ENCODE data around the gene ROBO2.

DNA sequence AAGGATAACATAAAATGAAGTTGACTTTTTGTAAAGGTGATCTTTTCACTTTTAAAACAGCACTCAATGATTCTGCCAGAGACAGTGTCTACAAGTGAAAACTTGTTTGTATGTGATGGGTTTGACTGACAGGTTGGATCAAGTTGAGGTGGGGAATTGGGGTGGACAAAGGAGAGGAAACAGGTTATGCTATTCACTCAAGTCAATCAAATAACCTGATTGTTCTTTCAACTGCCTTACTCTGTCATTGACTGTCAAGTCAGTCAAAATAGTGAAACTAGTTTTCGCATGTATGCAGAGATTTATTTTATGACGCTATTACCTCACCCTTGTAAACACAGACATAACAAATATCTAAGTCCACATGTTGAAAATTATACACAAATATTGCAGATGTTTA lies 187.7 kb downstream of the ROBO2 start:
- TF ChIP-seq, protein P1, sequence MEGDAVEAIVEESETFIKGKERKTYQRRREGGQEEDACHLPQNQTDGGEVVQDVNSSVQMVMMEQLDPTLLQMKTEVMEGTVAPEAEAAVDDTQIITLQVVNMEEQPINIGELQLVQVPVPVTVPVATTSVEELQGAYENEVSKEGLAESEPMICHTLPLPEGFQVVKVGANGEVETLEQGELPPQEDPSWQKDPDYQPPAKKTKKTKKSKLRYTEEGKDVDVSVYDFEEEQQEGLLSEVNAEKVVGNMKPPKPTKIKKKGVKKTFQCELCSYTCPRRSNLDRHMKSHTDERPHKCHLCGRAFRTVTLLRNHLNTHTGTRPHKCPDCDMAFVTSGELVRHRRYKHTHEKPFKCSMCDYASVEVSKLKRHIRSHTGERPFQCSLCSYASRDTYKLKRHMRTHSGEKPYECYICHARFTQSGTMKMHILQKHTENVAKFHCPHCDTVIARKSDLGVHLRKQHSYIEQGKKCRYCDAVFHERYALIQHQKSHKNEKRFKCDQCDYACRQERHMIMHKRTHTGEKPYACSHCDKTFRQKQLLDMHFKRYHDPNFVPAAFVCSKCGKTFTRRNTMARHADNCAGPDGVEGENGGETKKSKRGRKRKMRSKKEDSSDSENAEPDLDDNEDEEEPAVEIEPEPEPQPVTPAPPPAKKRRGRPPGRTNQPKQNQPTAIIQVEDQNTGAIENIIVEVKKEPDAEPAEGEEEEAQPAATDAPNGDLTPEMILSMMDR (IDR thresholded peaks at IDR 0.05): no peak
- no peak for TF ChIP-seq ZFX (IDR thresholded peaks at IDR 0.05; ENCODE audit: borderline replicate concordance)

All from 22Rv1 (cell line).